Neural progenitor cell (in vitro differentiated cells): ENCODE measurements around the gene GAP43. TPM values are rescaled to one million over a fixed set of nuclear protein-coding genes. Genes with fewer than 3 reads are reported as not detected.

Source experiments
- DNase-seq: peaks from one replicate; pipeline ENCODE4 v3.0.0-alpha.2; 2016; ENCODE audit warnings: low spot score
- H2AFZ ChIP-seq: fragments of 200-600 bp; sonication (generic); replicated peaks from 2 replicates; pipeline ENCODE4 v1.6.1; 2016; ENCODE audit warnings: antibody characterized with exemption
- H3F3A ChIP-seq: fragments of 200-600 bp; sonication (generic); 2 replicates; pipeline ENCODE4 v1.6.1; 2016; ENCODE audit warnings: antibody characterized with exemption, low read depth
- H3K27ac ChIP-seq: fragments of 200-600 bp; sonication (generic); 2 replicates; pipeline ENCODE4 v1.5.1; 2016; ENCODE audit warnings: mild to moderate bottlenecking
- H3K27me3 ChIP-seq: fragments of 200-600 bp; sonication (generic); 2 replicates; pipeline ENCODE4 v1.6.1; 2016; ENCODE audit warnings: mild to moderate bottlenecking, moderate library complexity
- H3K36me3 ChIP-seq: fragments of 200-600 bp; sonication (generic); 2 replicates; pipeline ENCODE4 v1.5.1; 2016
- H3K4me1 ChIP-seq: fragments of 200-600 bp; sonication (generic); 2 replicates; pipeline ENCODE4 v1.6.1; 2016; ENCODE audit warnings: mixed run types
- H3K4me2 ChIP-seq: fragments of 200-600 bp; sonication (generic); 2 replicates; pipeline ENCODE4 v1.6.1; 2016
- H3K4me3 ChIP-seq: fragments of 200-600 bp; sonication (generic); 2 replicates; pipeline ENCODE4 v1.5.1; 2016
- H3K79me2 ChIP-seq: fragments of 200-600 bp; sonication (generic); 2 replicates; pipeline ENCODE4 v1.6.1; 2016; ENCODE audit warnings: low read depth
- H3K9ac ChIP-seq: fragments of 200-600 bp; sonication (generic); 2 replicates; pipeline ENCODE4 v1.6.1; 2016
- H3K9me3 ChIP-seq: fragments of 200-600 bp; sonication (generic); 2 replicates; pipeline ENCODE4 v1.5.1; 2016; ENCODE audit warnings: low read depth
- H4K20me1 ChIP-seq: fragments of 200-600 bp; sonication (generic); 2 replicates; pipeline ENCODE4 v1.6.1; 2016; ENCODE audit warnings: low read depth
- H3K27ac Mint-ChIP-seq: 3 replicates; pipeline ENCODE4 v1.8.0; 2021; ENCODE audit warnings: mixed read lengths
- H3K27me3 Mint-ChIP-seq: 2 replicates; pipeline ENCODE4 v1.8.0; 2022; ENCODE audit warnings: low read depth, mild to moderate bottlenecking, inconsistent platforms, moderate library complexity, mixed read lengths; ENCODE audit not compliant: insufficient read depth
- H3K36me3 Mint-ChIP-seq: 3 replicates; pipeline ENCODE4 v1.8.0; 2021; ENCODE audit warnings: mixed read lengths
- H3K4me1 Mint-ChIP-seq: 3 replicates; pipeline ENCODE4 v1.8.0; 2021; ENCODE audit warnings: mixed read lengths
- H3K4me3 Mint-ChIP-seq: 3 replicates; pipeline ENCODE4 v1.8.0; 2021; ENCODE audit warnings: mild to moderate bottlenecking, moderate library complexity, mixed read lengths
- H3K9me3 Mint-ChIP-seq: 3 replicates; pipeline ENCODE4 v1.8.0; 2020; ENCODE audit warnings: mixed read lengths
- CTCF ChIP-seq: fragments of 200-600 bp; sonication (generic); IDR thresholded peaks from 2 replicates; pipeline ENCODE4 v1.5.1; 2017; ENCODE audit warnings: antibody characterized with exemption, mild to moderate bottlenecking
- EZH2 ChIP-seq: fragments of 200-600 bp; sonication (generic); IDR thresholded peaks from 2 replicates; pipeline ENCODE4 v1.6.1; 2017; ENCODE audit warnings: antibody characterized with exemption, mild to moderate bottlenecking, moderate library complexity
- EZH2phosphoT487 ChIP-seq: fragments of 200-600 bp; sonication (generic); IDR thresholded peaks from 2 replicates; pipeline ENCODE4 v1.6.1; 2017; ENCODE audit warnings: antibody characterized with exemption
- total RNA-seq: library from RNA; depleted of rRNA; stranded (reverse); fragments of >200 nt; gene quantifications from 2 replicates; pipeline ENCODE4 v1.2.3, GENCODE V29; 2015; ENCODE audit warnings: low replicate concordance

GAP43 gene
- total RNA-seq, 1 donor from 2014 or later: 5.0 TPM

- H3K4me2 ChIP-seq: no peak overlapping the region
- no peak overlapping the region for H2AFZ ChIP-seq
- H3K9me3 ChIP-seq: no peaks in the 10 kb centered on the region
- H3K9ac ChIP-seq: no peak overlapping the region
- H3K27me3 Mint-ChIP-seq: no peaks in the 10 kb centered on the region
- no peak overlapping the region for H3K4me3 Mint-ChIP-seq
- H3K27ac ChIP-seq: no peak overlapping the region
- H3K36me3 ChIP-seq: no peaks in the 10 kb centered on the region
- H3K79me2 ChIP-seq: no peaks in the 10 kb centered on the region
- H3K27me3 ChIP-seq: no peaks in the 10 kb centered on the region
- no peak for TF ChIP-seq CTCF
- TF ChIP-seq EZH2: no peak
- no peak for TF ChIP-seq EZH2phosphoT487
- H3K27ac Mint-ChIP-seq: no peak overlapping the region
- H3K4me3 ChIP-seq: no peak overlapping the region
- H3K9me3 Mint-ChIP-seq: no peaks in the 10 kb centered on the region
- H3K4me1 ChIP-seq: no peaks in the 10 kb centered on the region
- H3F3A ChIP-seq: no peaks in the 10 kb centered on the region
- H3K36me3 Mint-ChIP-seq: no peaks in the 10 kb centered on the region
- no peaks in the 10 kb centered on the region for H3K4me1 Mint-ChIP-seq
- no peaks in the 10 kb centered on the region for H4K20me1 ChIP-seq
- no peak for DNase-seq
Observed at GRCh38 chr3:115709931-115710330, 86.6 kb downstream of the GAP43 start.

- DNase-seq: no peak
- H3F3A ChIP-seq: no peaks in the 10 kb centered on the region
- H3K4me2 ChIP-seq: no peak overlapping the region
- no peak overlapping the region for H3K9ac ChIP-seq
- no peak overlapping the region for H3K4me3 Mint-ChIP-seq
- no peaks in the 10 kb centered on the region for H3K9me3 Mint-ChIP-seq
- no peak overlapping the region for H3K27ac Mint-ChIP-seq
- H3K27me3 Mint-ChIP-seq: no peaks in the 10 kb centered on the region
- H3K4me3 ChIP-seq: no peak overlapping the region
- H4K20me1 ChIP-seq: no peaks in the 10 kb centered on the region
- H3K4me1 ChIP-seq: no peaks in the 10 kb centered on the region
- H3K36me3 ChIP-seq: no peaks in the 10 kb centered on the region
- H3K4me1 Mint-ChIP-seq: no peaks in the 10 kb centered on the region
- no peak overlapping the region for H2AFZ ChIP-seq
- no peaks in the 10 kb centered on the region for H3K79me2 ChIP-seq
- H3K27ac ChIP-seq: no peak overlapping the region
- H3K9me3 ChIP-seq: no peaks in the 10 kb centered on the region
- H3K36me3 Mint-ChIP-seq: no peaks in the 10 kb centered on the region
- no peak for TF ChIP-seq EZH2phosphoT487
- TF ChIP-seq EZH2: no peak
- no peak for TF ChIP-seq CTCF
- H3K27me3 ChIP-seq: no peaks in the 10 kb centered on the region
Observed at GRCh38 chr3:115710799-115711198, 87.5 kb downstream of the GAP43 start.

GRCh38 chr3:115712871-115713270, 89.6 kb downstream of the GAP43 start:
- Histone ChIP-seq H3K79me2 (no peaks in the 10 kb centered on the region), H3K9me3 (no peaks in the 10 kb centered on the region), H3K4me2 (no peak overlapping the region), H3K27me3 (no peaks in the 10 kb centered on the region), H3K27ac (no peak overlapping the region), H3F3A (no peaks in the 10 kb centered on the region), H3K9ac (no peak overlapping the region), H3K4me1 (no peaks in the 10 kb centered on the region), H3K4me3 (no peak overlapping the region), H2AFZ (no peak overlapping the region), H4K20me1 (no peaks in the 10 kb centered on the region), H3K36me3 (no peaks in the 10 kb centered on the region)
- no peak for TF ChIP-seq EZH2phosphoT487
- TF ChIP-seq CTCF: no peak
- H3K4me1 Mint-ChIP-seq: no peaks in the 10 kb centered on the region
- H3K27ac Mint-ChIP-seq: no peak overlapping the region
- H3K36me3 Mint-ChIP-seq: no peaks in the 10 kb centered on the region
- no peak for DNase-seq
- no peaks in the 10 kb centered on the region for H3K9me3 Mint-ChIP-seq
- H3K27me3 Mint-ChIP-seq: no peaks in the 10 kb centered on the region
- no peak overlapping the region for H3K4me3 Mint-ChIP-seq

- Histone ChIP-seq H3K9ac (no peak overlapping the region), H3K27me3 (no peaks in the 10 kb centered on the region), H3K27ac (no peak overlapping the region), H3K79me2 (no peaks in the 10 kb centered on the region), H2AFZ (no peak overlapping the region), H3K4me2 (no peak overlapping the region), H4K20me1 (no peaks in the 10 kb centered on the region), H3F3A (no peaks in the 10 kb centered on the region), H3K36me3 (no peaks in the 10 kb centered on the region), H3K4me3 (no peak overlapping the region), H3K9me3 (no peaks in the 10 kb centered on the region), H3K4me1 (no peaks in the 10 kb centered on the region)
- Mint-ChIP-seq H3K36me3 (no peaks in the 10 kb centered on the region), H3K4me3 (no peak overlapping the region), H3K9me3 (no peaks in the 10 kb centered on the region), H3K27ac (no peak overlapping the region), H3K4me1 (no peaks in the 10 kb centered on the region), H3K27me3 (no peaks in the 10 kb centered on the region)
- no peak for DNase-seq
- TF ChIP-seq EZH2phosphoT487 (no peak), EZH2 (no peak), CTCF (no peak)
Observed at GRCh38 chr3:115713284-115713683, 90.0 kb downstream of the GAP43 start.
